WTC11 (cell line): ENCODE results near the gene TBC1D22B. TPM values are rescaled to one million over a fixed set of nuclear protein-coding genes. Genes with fewer than 3 reads are reported as not detected.

ENCODE experiments used
- ATAC-seq: fragments of 200-7000 bp; cut with Tn5 transposase; 2 replicates; pipeline ENCODE4 v1.10.0; 2021; ENCODE audit warnings: mild to moderate bottlenecking, moderate library complexity
- CTCF ChIA-PET: fragments of 300-600 bp; sonication (Branson Sonifier 250); formaldehyde crosslinking; loops from one replicate; lab custom pipeline; 2021; ENCODE audit warnings: antibody characterized with exemption; lab: Charles Lee
- POLR2A ChIA-PET: fragments of 350-600 bp; sonication (Branson Sonifier 250); formaldehyde crosslinking; loops from one replicate; lab custom pipeline; 2021; ENCODE audit warnings: antibody characterized with exemption; lab: Charles Lee
- DNase-seq: peaks from one replicate; pipeline ENCODE4 v3.0.0; 2021; ENCODE audit warnings: low spot score
- H3K27ac Mint-ChIP-seq: 2 replicates; pipeline ENCODE4 v1.8.0; 2021; ENCODE audit warnings: mixed read lengths
- H3K27me3 Mint-ChIP-seq: 2 replicates; pipeline ENCODE4 v1.8.0; 2021; ENCODE audit warnings: low read depth, mild to moderate bottlenecking, moderate library complexity, mixed read lengths
- H3K36me3 Mint-ChIP-seq: 2 replicates; pipeline ENCODE4 v1.8.0; 2021; ENCODE audit warnings: mixed read lengths
- H3K4me1 Mint-ChIP-seq: 2 replicates; pipeline ENCODE4 v1.8.0; 2022; ENCODE audit warnings: mixed read lengths
- H3K4me3 Mint-ChIP-seq: 2 replicates; pipeline ENCODE4 v1.8.0; 2021; ENCODE audit warnings: mild to moderate bottlenecking, moderate library complexity, mixed read lengths
- H3K9me3 Mint-ChIP-seq: 2 replicates; pipeline ENCODE4 v1.8.0; 2021; ENCODE audit warnings: mixed read lengths
- CBFB ChIP-seq: sonication (generic); formaldehyde crosslinking; IDR thresholded peaks from 2 replicates; pipeline ENCODE4 v1.8.1; 2022; ENCODE audit warnings: mild to moderate bottlenecking, low read depth, missing genetic modification reagents
- CREM ChIP-seq: sonication (generic); formaldehyde crosslinking; IDR thresholded peaks from 2 replicates; pipeline ENCODE4 v1.8.1; 2022; ENCODE audit warnings: mild to moderate bottlenecking, missing genetic modification reagents, moderate library complexity
- ELF4 ChIP-seq: sonication (generic); formaldehyde crosslinking; IDR thresholded peaks from 2 replicates; pipeline ENCODE4 v1.8.1; 2022; ENCODE audit warnings: low read depth, mild to moderate bottlenecking, moderate library complexity, missing genetic modification reagents
- EMX1 ChIP-seq: fragments of 250-450 bp; sonication (Bioruptor Pico); IDR thresholded peaks from 2 replicates; pipeline ENCODE4 v1.8.0; 2021; ENCODE audit warnings: mild to moderate bottlenecking
- FOXK1 ChIP-seq: sonication (generic); formaldehyde crosslinking; IDR thresholded peaks from 2 replicates; pipeline ENCODE4 v1.8.0; 2022; ENCODE audit warnings: mild to moderate bottlenecking, moderate library complexity, missing genetic modification reagents
- FOXP1 ChIP-seq: sonication (generic); formaldehyde crosslinking; IDR thresholded peaks from 2 replicates; pipeline ENCODE4 v1.8.0; 2022; ENCODE audit warnings: missing genetic modification reagents, mild to moderate bottlenecking, moderate library complexity, borderline replicate concordance
- IRF1 ChIP-seq: sonication (generic); formaldehyde crosslinking; IDR thresholded peaks from 2 replicates; pipeline ENCODE4 v1.8.0; 2023; ENCODE audit warnings: missing genetic modification reagents
- MYBL2 ChIP-seq: sonication (generic); formaldehyde crosslinking; IDR thresholded peaks from 2 replicates; pipeline ENCODE4 v1.8.1; 2023; ENCODE audit warnings: mild to moderate bottlenecking, moderate library complexity, missing genetic modification reagents
- NFYB ChIP-seq: sonication (generic); formaldehyde crosslinking; conservative IDR thresholded peaks from 2 replicates; pipeline ENCODE4 v1.8.0; 2022; ENCODE audit warnings: low read depth, missing genetic modification reagents
- NR1H2 ChIP-seq: sonication (generic); formaldehyde crosslinking; IDR thresholded peaks from 2 replicates; pipeline ENCODE4 v1.9.0; 2021; ENCODE audit warnings: mild to moderate bottlenecking, moderate library complexity, missing genetic modification reagents
- USF1 ChIP-seq: sonication (generic); formaldehyde crosslinking; IDR thresholded peaks from 2 replicates; pipeline ENCODE4 v1.8.0; 2022; ENCODE audit warnings: mild to moderate bottlenecking, missing genetic modification reagents
- ZNF121 ChIP-seq: sonication (generic); formaldehyde crosslinking; IDR thresholded peaks from 2 replicates; pipeline ENCODE4 v1.8.0; 2023; ENCODE audit warnings: missing genetic modification reagents
- ZNF263 ChIP-seq: sonication (generic); formaldehyde crosslinking; IDR thresholded peaks from 2 replicates; pipeline ENCODE4 v1.8.1; 2022; ENCODE audit warnings: low read depth, mild to moderate bottlenecking, moderate library complexity, missing genetic modification reagents
- ZNF317 ChIP-seq: sonication (generic); formaldehyde crosslinking; IDR thresholded peaks from 2 replicates; pipeline ENCODE4 v1.8.1; 2023; ENCODE audit warnings: low read depth, mild to moderate bottlenecking, moderate library complexity, missing genetic modification reagents, borderline replicate concordance
- ZNF416 ChIP-seq: fragments of 250-450 bp; sonication (Bioruptor Pico); IDR thresholded peaks from 2 replicates; pipeline ENCODE4 v1.9.0; 2021; ENCODE audit warnings: mild to moderate bottlenecking, inconsistent platforms
- ZNF423 ChIP-seq: fragments of 250-450 bp; sonication (Bioruptor Pico); IDR thresholded peaks from 2 replicates; pipeline ENCODE4 v2.1.2; 2022; ENCODE audit warnings: mild to moderate bottlenecking, moderate library complexity
- total RNA-seq: library from RNA; stranded (reverse); gene quantifications from 3 replicates; pipeline ENCODE4 v1.2.3, GENCODE V29; 2021
- TF ChIP-seq, protein P1 (sequence below): sonication (generic); formaldehyde crosslinking; IDR thresholded peaks from 2 replicates; pipeline ENCODE4 v1.8.1; 2022; ENCODE audit warnings: low read depth, missing genetic modification reagents, borderline replicate concordance
- TF ChIP-seq, protein P2 (sequence below): fragments of 200-600 bp; IDR thresholded peaks from 2 replicates; pipeline ENCODE4 v1.8.0; 2022; ENCODE audit warnings: antibody characterized with exemption
- TF ChIP-seq, protein P3 (sequence below): sonication (generic); formaldehyde crosslinking; IDR thresholded peaks from 2 replicates; pipeline ENCODE4 v1.8.1; 2023; ENCODE audit warnings: mild to moderate bottlenecking, missing genetic modification reagents, moderate library complexity
- TF ChIP-seq, protein P4 (sequence below): sonication (generic); formaldehyde crosslinking; IDR thresholded peaks from 2 replicates; pipeline ENCODE4 v1.8.1; 2023; ENCODE audit warnings: mild to moderate bottlenecking, missing genetic modification reagents
- TF ChIP-seq, protein P5 (sequence below): sonication (generic); formaldehyde crosslinking; IDR thresholded peaks from 2 replicates; pipeline ENCODE4 v1.8.1; 2022; ENCODE audit warnings: mild to moderate bottlenecking, moderate library complexity, missing genetic modification reagents

Gene TBC1D22B
- total RNA-seq, 1 experiment from 2014 or later = 16.4 TPM

- peaks cover 36% of the 10 kb centered on the region for H3K4me1 Mint-ChIP-seq
- 0 out of 2 replicates have a peak overlapping the region, but pooled peaks have one; percentile 3 for H3K27ac Mint-ChIP-seq
- ChIA-PET CTCF (interaction anchor here (0.6 to 1.8 kb wide), 7 partner anchors 10 to 239 kb away, joined by 3 to 8 read pairs (median 3); partner anchors contain the start of gene PIM1), POLR2A (interaction anchor here (0.8 to 2.2 kb wide), 5 partner anchors 9 to 271 kb away, joined by 3 to 10 read pairs (median 6); partner anchors contain the start of gene MTCH1)
- no peak for ATAC-seq
- no peaks in the 10 kb centered on the region for H3K36me3 Mint-ChIP-seq
- TF ChIP-seq, protein P1, sequence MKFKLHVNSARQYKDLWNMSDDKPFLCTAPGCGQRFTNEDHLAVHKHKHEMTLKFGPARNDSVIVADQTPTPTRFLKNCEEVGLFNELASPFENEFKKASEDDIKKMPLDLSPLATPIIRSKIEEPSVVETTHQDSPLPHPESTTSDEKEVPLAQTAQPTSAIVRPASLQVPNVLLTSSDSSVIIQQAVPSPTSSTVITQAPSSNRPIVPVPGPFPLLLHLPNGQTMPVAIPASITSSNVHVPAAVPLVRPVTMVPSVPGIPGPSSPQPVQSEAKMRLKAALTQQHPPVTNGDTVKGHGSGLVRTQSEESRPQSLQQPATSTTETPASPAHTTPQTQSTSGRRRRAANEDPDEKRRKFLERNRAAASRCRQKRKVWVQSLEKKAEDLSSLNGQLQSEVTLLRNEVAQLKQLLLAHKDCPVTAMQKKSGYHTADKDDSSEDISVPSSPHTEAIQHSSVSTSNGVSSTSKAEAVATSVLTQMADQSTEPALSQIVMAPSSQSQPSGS = no peak
- no peak for TF ChIP-seq ZNF121 (CRISPR knock-in tag)
- no peak for TF ChIP-seq ZNF423 (CRISPR knock-in tag)
- no peak for TF ChIP-seq ZNF416 (CRISPR knock-in tag)
- TF ChIP-seq, protein P2, sequence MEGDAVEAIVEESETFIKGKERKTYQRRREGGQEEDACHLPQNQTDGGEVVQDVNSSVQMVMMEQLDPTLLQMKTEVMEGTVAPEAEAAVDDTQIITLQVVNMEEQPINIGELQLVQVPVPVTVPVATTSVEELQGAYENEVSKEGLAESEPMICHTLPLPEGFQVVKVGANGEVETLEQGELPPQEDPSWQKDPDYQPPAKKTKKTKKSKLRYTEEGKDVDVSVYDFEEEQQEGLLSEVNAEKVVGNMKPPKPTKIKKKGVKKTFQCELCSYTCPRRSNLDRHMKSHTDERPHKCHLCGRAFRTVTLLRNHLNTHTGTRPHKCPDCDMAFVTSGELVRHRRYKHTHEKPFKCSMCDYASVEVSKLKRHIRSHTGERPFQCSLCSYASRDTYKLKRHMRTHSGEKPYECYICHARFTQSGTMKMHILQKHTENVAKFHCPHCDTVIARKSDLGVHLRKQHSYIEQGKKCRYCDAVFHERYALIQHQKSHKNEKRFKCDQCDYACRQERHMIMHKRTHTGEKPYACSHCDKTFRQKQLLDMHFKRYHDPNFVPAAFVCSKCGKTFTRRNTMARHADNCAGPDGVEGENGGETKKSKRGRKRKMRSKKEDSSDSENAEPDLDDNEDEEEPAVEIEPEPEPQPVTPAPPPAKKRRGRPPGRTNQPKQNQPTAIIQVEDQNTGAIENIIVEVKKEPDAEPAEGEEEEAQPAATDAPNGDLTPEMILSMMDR = no peak
- no peak for TF ChIP-seq ZNF317 (CRISPR knock-in tag)
- no peak for TF ChIP-seq FOXP1
- TF ChIP-seq CREM (CRISPR knock-in tag) = no peak
- no peak for TF ChIP-seq NR1H2
- TF ChIP-seq, protein P3, sequence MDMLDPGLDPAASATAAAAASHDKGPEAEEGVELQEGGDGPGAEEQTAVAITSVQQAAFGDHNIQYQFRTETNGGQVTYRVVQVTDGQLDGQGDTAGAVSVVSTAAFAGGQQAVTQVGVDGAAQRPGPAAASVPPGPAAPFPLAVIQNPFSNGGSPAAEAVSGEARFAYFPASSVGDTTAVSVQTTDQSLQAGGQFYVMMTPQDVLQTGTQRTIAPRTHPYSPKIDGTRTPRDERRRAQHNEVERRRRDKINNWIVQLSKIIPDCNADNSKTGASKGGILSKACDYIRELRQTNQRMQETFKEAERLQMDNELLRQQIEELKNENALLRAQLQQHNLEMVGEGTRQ (CRISPR knock-in tag) = no peak
- no peak for TF ChIP-seq MYBL2
- H3K4me3 Mint-ChIP-seq = peak overlapping the region; percentile 99
- no peaks in the 10 kb centered on the region for H3K9me3 Mint-ChIP-seq
- peaks cover 4% of the 10 kb centered on the region for H3K27me3 Mint-ChIP-seq
- no peak for DNase-seq
Observed at GRCh38 chr6:37256692-37257319, 766 bp upstream of the TBC1D22B start.

- no peaks in the 10 kb centered on the region for H3K36me3 Mint-ChIP-seq
- H3K9me3 Mint-ChIP-seq = no peaks in the 10 kb centered on the region
- no peak overlapping the region for H3K27ac Mint-ChIP-seq
- ChIA-PET CTCF (interaction anchor here (0.6 to 1.8 kb wide), 9 partner anchors 9 to 279 kb away, joined by 3 to 8 read pairs (median 3); partner anchors contain the start of gene PIM1), POLR2A (interaction anchor here (0.7 to 2.2 kb wide), 6 partner anchors 9 to 271 kb away, joined by 3 to 10 read pairs (median 5); partner anchors contain the start of gene MTCH1)
- H3K27me3 Mint-ChIP-seq = peaks cover 4% of the 10 kb centered on the region
- peaks cover 36% of the 10 kb centered on the region for H3K4me1 Mint-ChIP-seq
- H3K4me3 Mint-ChIP-seq = peak overlapping the region; percentile 99
- no peak for DNase-seq
- TF ChIP-seq, protein P4, sequence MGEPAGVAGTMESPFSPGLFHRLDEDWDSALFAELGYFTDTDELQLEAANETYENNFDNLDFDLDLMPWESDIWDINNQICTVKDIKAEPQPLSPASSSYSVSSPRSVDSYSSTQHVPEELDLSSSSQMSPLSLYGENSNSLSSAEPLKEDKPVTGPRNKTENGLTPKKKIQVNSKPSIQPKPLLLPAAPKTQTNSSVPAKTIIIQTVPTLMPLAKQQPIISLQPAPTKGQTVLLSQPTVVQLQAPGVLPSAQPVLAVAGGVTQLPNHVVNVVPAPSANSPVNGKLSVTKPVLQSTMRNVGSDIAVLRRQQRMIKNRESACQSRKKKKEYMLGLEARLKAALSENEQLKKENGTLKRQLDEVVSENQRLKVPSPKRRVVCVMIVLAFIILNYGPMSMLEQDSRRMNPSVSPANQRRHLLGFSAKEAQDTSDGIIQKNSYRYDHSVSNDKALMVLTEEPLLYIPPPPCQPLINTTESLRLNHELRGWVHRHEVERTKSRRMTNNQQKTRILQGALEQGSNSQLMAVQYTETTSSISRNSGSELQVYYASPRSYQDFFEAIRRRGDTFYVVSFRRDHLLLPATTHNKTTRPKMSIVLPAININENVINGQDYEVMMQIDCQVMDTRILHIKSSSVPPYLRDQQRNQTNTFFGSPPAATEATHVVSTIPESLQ (CRISPR knock-in tag) = no peak
- no peak for TF ChIP-seq USF1 (CRISPR knock-in tag)
- no peak for ATAC-seq
Observed at GRCh38 chr6:37257320-37257633, 295 bp upstream of the TBC1D22B start.

- H3K27me3 Mint-ChIP-seq = peaks cover 4% of the 10 kb centered on the region
- peaks cover 47% of the 10 kb centered on the region for H3K4me1 Mint-ChIP-seq
- DNase-seq (no peak), ATAC-seq (no peak)
- H3K9me3 Mint-ChIP-seq = no peaks in the 10 kb centered on the region
- peak overlapping the region; percentile 91 for H3K27ac Mint-ChIP-seq
- CTCF ChIA-PET = interaction anchor here (0.9 to 1.8 kb wide), 5 partner anchors 8 to 281 kb away, joined by 3 to 8 read pairs (median 5); no protein-coding TSS in a partner anchor
- POLR2A ChIA-PET = interaction anchor here (0.6 to 2.2 kb wide), 5 partner anchors 8 to 878 kb away, joined by 4 to 10 read pairs (median 7); partner anchors contain the start of gene MTCH1
- TF ChIP-seq, protein P5, sequence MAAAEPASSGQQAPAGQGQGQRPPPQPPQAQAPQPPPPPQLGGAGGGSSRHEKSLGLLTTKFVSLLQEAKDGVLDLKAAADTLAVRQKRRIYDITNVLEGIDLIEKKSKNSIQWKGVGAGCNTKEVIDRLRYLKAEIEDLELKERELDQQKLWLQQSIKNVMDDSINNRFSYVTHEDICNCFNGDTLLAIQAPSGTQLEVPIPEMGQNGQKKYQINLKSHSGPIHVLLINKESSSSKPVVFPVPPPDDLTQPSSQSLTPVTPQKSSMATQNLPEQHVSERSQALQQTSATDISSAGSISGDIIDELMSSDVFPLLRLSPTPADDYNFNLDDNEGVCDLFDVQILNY (CRISPR knock-in tag) = no peak
- TF ChIP-seq ELF4 (CRISPR knock-in tag) = no peak
- no peak for TF ChIP-seq NR1H2
- no peak for TF ChIP-seq EMX1
- no peak for TF ChIP-seq FOXK1
- TF ChIP-seq CBFB (CRISPR knock-in tag) = no peak
- no peak for TF ChIP-seq NFYB (CRISPR knock-in tag)
- no peak for TF ChIP-seq IRF1 (CRISPR knock-in tag)
- TF ChIP-seq ZNF263 = no peak
- H3K36me3 Mint-ChIP-seq = no peaks in the 10 kb centered on the region
- H3K4me3 Mint-ChIP-seq = peak overlapping the region; percentile 99
Observed at GRCh38 chr6:37258405-37259105, 983 bp downstream of the TBC1D22B start.
